Natural killer cell (primary cell): ENCODE results near the gene PTPRM. TPM values are rescaled to one million over a fixed set of nuclear protein-coding genes. Genes with fewer than 3 reads are reported as not detected.

Experiments used
- ATAC-seq, 3 donors: fragments of 150-1000 bp in 2 of 3; fragments of 200-7000 bp in 1 of 3; cut with Tn5 transposase; 1 replicate in 1 of 3; 2 replicates in 2 of 3; pipeline ENCODE4 v1.10.0; 2021; ENCODE audit warnings: mild to moderate bottlenecking in 2 of 3, moderate library complexity in 2 of 3
- DNase-seq, 2 donors: peaks; one replicate each; pipeline versions ENCODE4 v3.0.0 to v3.0.0-alpha.2; 2013 to 2021; ENCODE audit warnings: mixed read lengths in 1 of 2
- H3K27ac ChIP-seq: one replicate; pipeline ENCODE4 v1.5.1; 2013; ENCODE audit warnings: mild to moderate bottlenecking, low read length
- H3K27me3 ChIP-seq: one replicate; pipeline ENCODE4 v1.6.1; 2013; ENCODE audit warnings: low read length; ENCODE audit not compliant: control insufficient read depth, insufficient read depth
- H3K36me3 ChIP-seq: one replicate; pipeline ENCODE4 v1.6.1; 2013; ENCODE audit warnings: low read length; ENCODE audit not compliant: control insufficient read depth, insufficient read depth
- H3K4me1 ChIP-seq: one replicate; pipeline ENCODE4 v1.6.1; 2013; ENCODE audit warnings: low read length; ENCODE audit not compliant: control insufficient read depth, insufficient read depth
- H3K4me3 ChIP-seq: one replicate; pipeline ENCODE4 v1.5.1; 2013; ENCODE audit warnings: low read length
- H3K9me3 ChIP-seq: one replicate; pipeline ENCODE4 v1.6.1; 2013; ENCODE audit warnings: low read length; ENCODE audit not compliant: control insufficient read depth, insufficient read depth
- H3K27ac Mint-ChIP-seq, 2 donors: one replicate each; pipeline ENCODE4 v1.8.0; 2022; ENCODE audit warnings: mild to moderate bottlenecking in 2 of 2, mixed read lengths in 2 of 2, moderate library complexity in 1 of 2
- H3K27me3 Mint-ChIP-seq, 2 donors: one replicate each; pipeline ENCODE4 v1.8.0; 2022; ENCODE audit warnings: low read depth in 2 of 2, mixed read lengths in 2 of 2
- H3K36me3 Mint-ChIP-seq: one replicate; pipeline ENCODE4 v1.8.0; 2022; ENCODE audit warnings: mixed read lengths
- H3K4me1 Mint-ChIP-seq, 2 donors: one replicate each; pipeline ENCODE4 v1.8.0; 2022; ENCODE audit warnings: mixed read lengths in 2 of 2
- H3K4me3 Mint-ChIP-seq: one replicate; pipeline ENCODE4 v1.8.0; 2022; ENCODE audit warnings: mild to moderate bottlenecking, moderate library complexity, mixed read lengths
- H3K9me3 Mint-ChIP-seq, 2 donors: one replicate each; pipeline ENCODE4 v1.8.0; 2022; ENCODE audit warnings: mixed read lengths in 2 of 2
- CTCF ChIP-seq: fragments of 200-600 bp; IDR thresholded peaks from one replicate; pipeline ENCODE4 v1.8.0; 2022; ENCODE audit warnings: antibody characterized with exemption
- WGBS: methylation state at CpG from one replicate; pipeline ENCODE4 v1.1.7; 2013; ENCODE audit warnings: missing lambda C conversion rate; ENCODE audit not compliant: insufficient coverage; 5-methylcytosine and 5-hydroxymethylcytosine counted together
- intact Hi-C: fragments of 100-400 bp; cut with micrococcal nuclease; formaldehyde crosslinking; loops from one replicate; pipeline ENCODE4 v1.14.2; 2022
- total RNA-seq, 4 donors: library from RNA; stranded (reverse); fragments of 120-200 nt in 1 of 4; gene quantifications; one replicate each; pipeline versions ENCODE4 v1.2.3 to v1.2.4, GENCODE V29; 2013 to 2022

Gene PTPRM
- total RNA-seq, 3 donors from 2014 or later (not counting 1 experiment from before 2014, with no cell fraction given), result 5.0 to 13.2 (median 12.1) TPM

GRCh38 chr18:7740821-7741220 is 173.7 kb downstream of the PTPRM start:
- Mint-ChIP-seq H3K4me1 (no peaks in the 10 kb centered on the region), H3K4me3 (no peak overlapping the region), H3K36me3 (no peaks in the 10 kb centered on the region), H3K9me3 (peaks cover 7 to 9% of the 10 kb centered on the region in 2 donors), H3K27me3 (no peaks in the 10 kb centered on the region), H3K27ac (no peak overlapping the region)
- DNase-seq (no peak), ATAC-seq (no peak)
- H3K4me1 ChIP-seq, result no peaks in the 10 kb centered on the region
- H3K27me3 ChIP-seq, result no peaks in the 10 kb centered on the region
- TF ChIP-seq CTCF, result no peak
- intact Hi-C loops, result no loop called here
- H3K4me3 ChIP-seq, result no peak overlapping the region
- 57% methylated on average over 3 of the region's 3 CpGs for WGBS
- no peak overlapping the region for H3K27ac ChIP-seq
- H3K36me3 ChIP-seq, result no peaks in the 10 kb centered on the region
- no peaks in the 10 kb centered on the region for H3K9me3 ChIP-seq

GRCh38 chr18:7741640-7742039 is 174.5 kb downstream of the PTPRM start:
- intact Hi-C loops, result no loop called here

GRCh38 chr18:7742224-7742623 is 175.1 kb downstream of the PTPRM start:
- no peak for TF ChIP-seq CTCF
- H3K4me1 ChIP-seq, result no peaks in the 10 kb centered on the region
- no peaks in the 10 kb centered on the region for H3K36me3 ChIP-seq
- H3K9me3 ChIP-seq, result peaks cover 5% of the 10 kb centered on the region
- Mint-ChIP-seq H3K27me3 (no peaks in the 10 kb centered on the region), H3K4me1 (no peaks in the 10 kb centered on the region), H3K36me3 (no peaks in the 10 kb centered on the region), H3K9me3 (peaks cover 9 to 15% of the 10 kb centered on the region in 2 donors), H3K27ac (no peak overlapping the region), H3K4me3 (no peak overlapping the region)
- ATAC-seq, result no peak
- 90% methylated on average over 2 of the region's 2 CpGs for WGBS
- no peak overlapping the region for H3K27ac ChIP-seq
- no peak overlapping the region for H3K4me3 ChIP-seq
- no peak for DNase-seq
- intact Hi-C loops, result no loop called here
- no peaks in the 10 kb centered on the region for H3K27me3 ChIP-seq

More at GRCh38 chr18:7741640-7742039, 174.5 kb downstream of the PTPRM start:
- Histone ChIP-seq H3K27ac (no peak overlapping the region), H3K9me3 (peaks cover 4% of the 10 kb centered on the region), H3K4me1 (no peaks in the 10 kb centered on the region), H3K27me3 (no peaks in the 10 kb centered on the region), H3K36me3 (no peaks in the 10 kb centered on the region), H3K4me3 (no peak overlapping the region)
- no peaks in the 10 kb centered on the region for H3K36me3 Mint-ChIP-seq
- no peaks in the 10 kb centered on the region for H3K4me1 Mint-ChIP-seq
- H3K9me3 Mint-ChIP-seq, result peaks cover 9 to 11% of the 10 kb centered on the region in 2 donors
- H3K4me3 Mint-ChIP-seq, result no peak overlapping the region
- DNase-seq (no peak), ATAC-seq (no peak)
- H3K27ac Mint-ChIP-seq, result no peak overlapping the region
- no peak for TF ChIP-seq CTCF
- no peaks in the 10 kb centered on the region for H3K27me3 Mint-ChIP-seq

- Mint-ChIP-seq H3K4me3 (no peak overlapping the region), H3K4me1 (no peaks in the 10 kb centered on the region)
- WGBS, result no CpG with 5 or more reads among the region's 1 CpG
These were observed 176.1 kb downstream of the PTPRM start for GRCh38 chr18:7743256-7743655.

More at GRCh38 chr18:7743256-7743655, 176.1 kb downstream of the PTPRM start:
- Mint-ChIP-seq H3K9me3 (peaks cover 7 to 17% of the 10 kb centered on the region in 2 donors), H3K27ac (no peak overlapping the region), H3K36me3 (no peaks in the 10 kb centered on the region), H3K27me3 (no peaks in the 10 kb centered on the region)
- no peak overlapping the region for H3K4me3 ChIP-seq
- no peak for DNase-seq
- H3K36me3 ChIP-seq, result no peaks in the 10 kb centered on the region
- H3K27me3 ChIP-seq, result no peaks in the 10 kb centered on the region
- peaks cover 5% of the 10 kb centered on the region for H3K9me3 ChIP-seq
- no peaks in the 10 kb centered on the region for H3K4me1 ChIP-seq
- TF ChIP-seq CTCF, result no peak
- intact Hi-C loops, result no loop called here
- no peak overlapping the region for H3K27ac ChIP-seq
- ATAC-seq, result no peak
